Erythroblast (primary cell): ENCODE results near the gene SNRNP70.

Experiments used
- GATA1 ChIP-seq: IDR thresholded peaks from 2 replicates; pipeline ENCODE4 v1.6.1; 2011; ENCODE audit warnings: low read depth, mild to moderate bottlenecking, control low read depth, low read length, moderate library complexity
- POLR2A ChIP-seq: IDR thresholded peaks from 2 replicates; pipeline ENCODE4 v1.6.1; 2011; ENCODE audit warnings: mild to moderate bottlenecking, low read length

DNA sequence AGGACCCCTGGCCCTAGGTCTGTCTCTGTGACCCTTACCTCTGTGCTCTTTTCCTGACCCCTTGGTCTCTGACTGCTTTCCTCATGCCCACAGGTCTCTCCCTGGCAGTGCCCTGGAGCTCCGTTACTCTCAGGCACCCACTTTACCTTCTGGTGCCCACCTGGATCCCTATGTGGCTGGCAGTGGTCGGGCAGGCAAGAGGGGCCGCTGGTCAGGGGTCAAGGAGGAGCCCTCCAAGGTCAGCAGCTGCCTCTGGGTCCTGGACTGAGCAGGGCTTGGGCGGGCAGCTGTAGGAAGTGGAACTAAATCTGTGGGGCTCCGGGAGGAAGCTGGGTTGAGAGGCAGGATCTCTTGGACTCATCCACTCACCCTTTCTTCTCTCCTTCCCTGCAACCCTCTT lies 50.4 kb downstream of the SNRNP70 start:
- TF ChIP-seq POLR2A (no peak), GATA1 (no peak)
